NCI-H446 (cell line): ENCODE measurements around the gene CDKL5.

Experiments used
- DNase-seq, 2 experiments: peaks; one replicate each; lab custom pipeline; 2025; lab: John Stamatoyannopoulos, UW

CDKL5 gene

DNA sequence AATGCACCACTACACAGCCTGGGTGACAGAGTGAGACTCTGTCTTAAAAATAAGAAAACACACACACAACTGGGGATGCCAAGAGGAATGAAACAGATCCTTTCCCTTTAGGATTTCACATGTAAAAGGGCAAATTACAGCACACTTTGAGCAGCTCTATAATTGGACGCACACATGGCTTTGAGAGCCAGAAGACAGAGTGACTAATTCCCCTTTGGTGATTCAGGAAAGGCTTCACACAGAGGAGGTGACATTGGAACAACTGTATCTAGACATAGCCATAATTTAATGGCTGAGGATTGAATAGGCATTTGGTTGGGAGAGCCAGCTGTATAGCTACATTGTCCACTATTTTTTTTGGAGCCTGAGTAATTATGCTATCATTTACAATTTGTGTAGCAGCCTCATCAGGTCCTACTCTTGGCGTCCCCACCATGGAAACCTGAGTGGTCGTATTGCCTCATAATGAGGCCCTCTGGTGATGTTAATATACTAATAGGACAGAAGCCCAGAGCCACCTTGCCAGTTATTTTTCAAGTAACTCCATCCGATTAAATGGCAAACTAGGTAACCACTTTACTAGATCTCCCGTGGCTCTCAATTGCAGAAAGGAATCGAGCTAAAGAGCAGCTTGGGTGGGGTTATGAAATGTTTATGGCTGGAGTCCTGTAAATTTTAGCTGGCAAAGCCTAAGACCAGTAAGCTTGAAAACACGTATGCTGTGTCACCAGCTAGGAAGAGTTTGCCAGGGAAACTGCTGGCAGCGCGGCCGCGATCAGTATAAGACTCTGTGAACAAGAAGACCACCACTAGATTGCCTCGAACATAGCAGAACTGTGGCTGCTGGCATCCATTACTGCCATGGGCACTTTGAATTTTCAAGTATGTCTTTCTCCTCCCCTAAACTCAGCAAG, 273.6 kb downstream of the CDKL5 start:
- DNase-seq = no peak

- no peak for DNase-seq
Measured at GRCh38 chrX:18701621-18702361, 276.4 kb downstream of the CDKL5 start.

DNA sequence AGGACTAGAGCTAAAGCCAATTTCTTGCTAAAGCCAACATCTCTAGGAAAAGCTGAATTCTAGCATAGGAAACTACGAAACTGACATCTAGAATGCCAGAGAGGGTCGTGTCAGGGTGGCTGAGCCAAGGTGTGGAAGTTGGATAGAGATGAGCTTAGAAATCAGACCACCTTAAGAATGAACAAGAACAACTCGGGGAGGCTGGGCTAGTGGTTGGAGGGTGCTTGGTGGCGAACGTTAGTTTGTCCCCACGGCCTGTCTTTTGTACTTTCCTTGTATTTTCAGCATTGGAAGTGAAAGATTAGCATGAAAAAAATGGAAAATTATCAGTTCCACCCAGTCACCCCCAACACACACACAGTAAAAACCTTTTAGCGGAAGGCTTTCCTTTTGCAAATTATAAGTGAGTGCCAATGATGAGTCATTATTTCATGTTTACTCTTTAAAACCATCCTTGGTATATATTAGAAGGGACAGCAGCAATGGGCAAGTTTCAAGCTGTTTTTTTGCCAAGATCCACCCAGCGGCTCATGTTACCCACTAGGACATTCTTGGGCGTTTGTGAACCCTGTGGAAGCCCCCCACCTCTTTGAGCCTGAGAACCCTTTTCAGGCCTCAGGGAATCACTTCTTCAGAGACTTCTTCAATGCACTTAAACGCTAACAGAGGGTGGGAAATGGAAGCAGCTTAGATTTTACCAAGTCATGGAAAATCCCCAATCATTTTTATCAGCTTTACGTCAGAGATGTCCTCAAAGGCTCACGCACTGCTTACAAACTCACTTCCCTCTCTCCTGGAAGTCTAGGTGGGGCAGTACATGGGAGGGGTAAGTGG, 277.2 kb downstream of the CDKL5 start:
- no peak for DNase-seq
